Kidney epithelial cell (primary cell): ENCODE results near the gene MAP4. TPM values are rescaled to one million over a fixed set of nuclear protein-coding genes. Genes with fewer than 3 reads are reported as not detected.

Source experiments
- DNase-seq: peaks from one replicate; pipeline ENCODE4 v3.0.0-alpha.2; 2010; ENCODE audit warnings: low read depth
- H3K27me3 ChIP-seq: 2 replicates; pipeline ENCODE4 v1.6.0; 2011; ENCODE audit warnings: low read length; ENCODE audit not compliant: control insufficient read depth, insufficient read depth
- H3K36me3 ChIP-seq: 2 replicates; pipeline ENCODE4 v1.5.1; 2011; ENCODE audit warnings: low read length; ENCODE audit not compliant: control insufficient read depth, insufficient read depth
- H3K4me3 ChIP-seq: 2 replicates; pipeline ENCODE4 v1.5.1; 2011; ENCODE audit warnings: low read depth, mild to moderate bottlenecking, control low read depth, low read length
- CTCF ChIP-seq: IDR thresholded peaks from 2 replicates; pipeline ENCODE4 v1.5.1; 2011; ENCODE audit warnings: mild to moderate bottlenecking, moderate library complexity, low read length, control low read depth, inconsistent platforms; ENCODE audit not compliant: insufficient read depth, poor library complexity, severe bottlenecking
- total RNA-seq: library from RNA; depleted of rRNA; stranded (reverse); fragments of >200 nt; gene quantifications from 2 replicates; pipeline ENCODE4 v1.2.3, GENCODE V29; 2015

The MAP4 gene
- total RNA-seq, 1 donor from 2014 or later, result 123 TPM

- H3K4me3 ChIP-seq, result no peak overlapping the region
- peaks cover 8% of the 10 kb centered on the region for H3K36me3 ChIP-seq
- no peak for DNase-seq
- no peaks in the 10 kb centered on the region for H3K27me3 ChIP-seq
- no peak for TF ChIP-seq CTCF
Observed at GRCh38 chr3:47854267-47854666, 161.9 kb downstream of the MAP4 start.

- no peak for DNase-seq
- Histone ChIP-seq H3K27me3 (no peaks in the 10 kb centered on the region), H3K4me3 (no peak overlapping the region), H3K36me3 (peaks cover 9% of the 10 kb centered on the region)
- no peak for TF ChIP-seq CTCF
Observed at GRCh38 chr3:47852604-47853602, 163.3 kb downstream of the MAP4 start.

- no peak for DNase-seq
- Histone ChIP-seq H3K4me3 (no peak overlapping the region), H3K36me3 (peaks cover 11% of the 10 kb centered on the region), H3K27me3 (no peaks in the 10 kb centered on the region)
- no peak for TF ChIP-seq CTCF
Observed at GRCh38 chr3:47851888-47852603, 164.2 kb downstream of the MAP4 start.

- peaks cover 10% of the 10 kb centered on the region for H3K36me3 ChIP-seq
- no peak for TF ChIP-seq CTCF
Observed at GRCh38 chr3:47850564-47851410, 165.4 kb downstream of the MAP4 start.

GRCh38 chr3:47849699-47850563, 166.3 kb downstream of the MAP4 start:
- H3K36me3 ChIP-seq, result peaks cover 9% of the 10 kb centered on the region
- no peak for DNase-seq
- H3K27me3 ChIP-seq, result no peaks in the 10 kb centered on the region
- no peak overlapping the region for H3K4me3 ChIP-seq
- TF ChIP-seq CTCF, result peak; percentile 57

More at GRCh38 chr3:47850564-47851410, 165.4 kb downstream of the MAP4 start:
- no peaks in the 10 kb centered on the region for H3K27me3 ChIP-seq
- no peak for DNase-seq
- no peak overlapping the region for H3K4me3 ChIP-seq
